DND-41 (cell line): Measurements from ENCODE around the gene SLC40A1.

Experiments
- ATAC-seq: fragments of 200-7000 bp; cut with Tn5 transposase; 3 replicates; pipeline ENCODE4 v1.9.1; 2021; ENCODE audit warnings: low read depth; ENCODE audit not compliant: insufficient read depth
- DNase-seq: peaks from one replicate; pipeline ENCODE4 v3.0.0-alpha.2; 2020
- H2AFZ ChIP-seq: 2 replicates; pipeline ENCODE4 v1.6.0; 2012; ENCODE audit warnings: low read depth, low read length
- H3K27ac ChIP-seq: 2 replicates; pipeline ENCODE4 v1.5.1; 2012; ENCODE audit warnings: low read length, inconsistent platforms
- H3K27me3 ChIP-seq: fragments of 200-600 bp; sonication (generic); 2 replicates; pipeline ENCODE4 v1.6.0; 2012; ENCODE audit warnings: low read length, mild to moderate bottlenecking, inconsistent platforms; ENCODE audit not compliant: insufficient read depth, poor library complexity
- H3K36me3 ChIP-seq: 2 replicates; pipeline ENCODE4 v1.5.1; 2012; ENCODE audit warnings: low read length, inconsistent platforms; ENCODE audit not compliant: insufficient read depth
- H3K4me1 ChIP-seq: 2 replicates; pipeline ENCODE4 v1.5.1; 2012; ENCODE audit warnings: mild to moderate bottlenecking, low read length; ENCODE audit not compliant: insufficient read depth
- H3K4me2 ChIP-seq: 2 replicates; pipeline ENCODE4 v1.6.0; 2012; ENCODE audit warnings: mild to moderate bottlenecking, moderate library complexity, low read length, inconsistent platforms; ENCODE audit not compliant: insufficient read depth
- H3K4me3 ChIP-seq, 2 experiments: fragments of 200-600 bp in 1 of 2; shearing (Covaris generic) in 1 of 2; 2 replicates each; pipeline ENCODE4 v1.5.1; 2012 to 2016; ENCODE audit warnings: inconsistent platforms in 2 of 2, low read length in 2 of 2, mild to moderate bottlenecking in 2 of 2, low read depth in 1 of 2, moderate library complexity in 1 of 2
- H3K79me2 ChIP-seq: 2 replicates; pipeline ENCODE4 v1.6.0; 2012; ENCODE audit warnings: low read length, inconsistent platforms; ENCODE audit not compliant: insufficient read depth
- H3K9ac ChIP-seq: 2 replicates; pipeline ENCODE4 v1.6.0; 2012; ENCODE audit warnings: low read depth, mild to moderate bottlenecking, inconsistent platforms, low read length, moderate library complexity
- H3K9me3 ChIP-seq: 2 replicates; pipeline ENCODE4 v1.5.1; 2012; ENCODE audit warnings: low read length, moderate library complexity, mild to moderate bottlenecking, inconsistent platforms; ENCODE audit not compliant: insufficient read depth, severe bottlenecking
- H4K20me1 ChIP-seq: 2 replicates; pipeline ENCODE4 v1.6.0; 2012; ENCODE audit warnings: low read length; ENCODE audit not compliant: insufficient read depth
- EZH2 ChIP-seq: IDR thresholded peaks from 3 replicates; pipeline ENCODE4 v1.6.1; 2012; ENCODE audit warnings: borderline replicate concordance, low read depth, mild to moderate bottlenecking, moderate library complexity, low read length, inconsistent platforms; ENCODE audit not compliant: severe bottlenecking
- TF ChIP-seq, protein P1 (sequence below): IDR thresholded peaks from 2 replicates; pipeline ENCODE4 v1.5.1; 2012; ENCODE audit warnings: borderline replicate concordance, low read length, moderate library complexity, mild to moderate bottlenecking; ENCODE audit not compliant: poor library complexity, severe bottlenecking; ENCODE audit errors: extremely low read depth

The SLC40A1 gene

DNA sequence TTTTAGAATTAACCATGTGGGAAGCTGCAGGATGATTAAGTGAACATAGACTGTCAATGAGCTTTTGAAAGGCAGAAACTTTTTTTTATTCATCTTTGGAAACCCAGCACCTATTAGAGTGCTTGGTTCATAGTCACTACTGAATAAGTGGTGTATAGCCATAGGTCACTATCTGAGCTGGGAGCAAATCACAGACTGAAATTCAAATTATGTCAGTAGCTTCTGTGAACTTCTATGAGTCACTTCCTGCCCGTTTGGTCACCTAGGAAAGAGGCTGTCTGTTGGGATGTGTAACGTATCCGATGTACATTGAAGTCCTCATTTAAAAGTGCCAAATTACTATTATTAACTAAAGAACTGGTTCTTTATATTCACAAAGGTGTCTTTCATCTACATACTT, 20.5 kb upstream of the SLC40A1 start:
- no peak overlapping the region for H2AFZ ChIP-seq
- TF ChIP-seq, protein P1, sequence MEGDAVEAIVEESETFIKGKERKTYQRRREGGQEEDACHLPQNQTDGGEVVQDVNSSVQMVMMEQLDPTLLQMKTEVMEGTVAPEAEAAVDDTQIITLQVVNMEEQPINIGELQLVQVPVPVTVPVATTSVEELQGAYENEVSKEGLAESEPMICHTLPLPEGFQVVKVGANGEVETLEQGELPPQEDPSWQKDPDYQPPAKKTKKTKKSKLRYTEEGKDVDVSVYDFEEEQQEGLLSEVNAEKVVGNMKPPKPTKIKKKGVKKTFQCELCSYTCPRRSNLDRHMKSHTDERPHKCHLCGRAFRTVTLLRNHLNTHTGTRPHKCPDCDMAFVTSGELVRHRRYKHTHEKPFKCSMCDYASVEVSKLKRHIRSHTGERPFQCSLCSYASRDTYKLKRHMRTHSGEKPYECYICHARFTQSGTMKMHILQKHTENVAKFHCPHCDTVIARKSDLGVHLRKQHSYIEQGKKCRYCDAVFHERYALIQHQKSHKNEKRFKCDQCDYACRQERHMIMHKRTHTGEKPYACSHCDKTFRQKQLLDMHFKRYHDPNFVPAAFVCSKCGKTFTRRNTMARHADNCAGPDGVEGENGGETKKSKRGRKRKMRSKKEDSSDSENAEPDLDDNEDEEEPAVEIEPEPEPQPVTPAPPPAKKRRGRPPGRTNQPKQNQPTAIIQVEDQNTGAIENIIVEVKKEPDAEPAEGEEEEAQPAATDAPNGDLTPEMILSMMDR = no peak
- no peak for TF ChIP-seq EZH2
- H3K4me1 ChIP-seq = no peaks in the 10 kb centered on the region
- H3K36me3 ChIP-seq = no peaks in the 10 kb centered on the region
- DNase-seq (no peak), ATAC-seq (peak; percentile 58; the same call in 1 of the 3 replicates)
- H3K27me3 ChIP-seq = no peaks in the 10 kb centered on the region
- no peaks in the 10 kb centered on the region for H4K20me1 ChIP-seq
- no peaks in the 10 kb centered on the region for H3K79me2 ChIP-seq
- no peak overlapping the region for H3K27ac ChIP-seq
- no peak overlapping the region for H3K4me3 ChIP-seq
- no peaks in the 10 kb centered on the region for H3K9me3 ChIP-seq
- H3K9ac ChIP-seq = no peak overlapping the region
- no peak overlapping the region for H3K4me2 ChIP-seq

DNA sequence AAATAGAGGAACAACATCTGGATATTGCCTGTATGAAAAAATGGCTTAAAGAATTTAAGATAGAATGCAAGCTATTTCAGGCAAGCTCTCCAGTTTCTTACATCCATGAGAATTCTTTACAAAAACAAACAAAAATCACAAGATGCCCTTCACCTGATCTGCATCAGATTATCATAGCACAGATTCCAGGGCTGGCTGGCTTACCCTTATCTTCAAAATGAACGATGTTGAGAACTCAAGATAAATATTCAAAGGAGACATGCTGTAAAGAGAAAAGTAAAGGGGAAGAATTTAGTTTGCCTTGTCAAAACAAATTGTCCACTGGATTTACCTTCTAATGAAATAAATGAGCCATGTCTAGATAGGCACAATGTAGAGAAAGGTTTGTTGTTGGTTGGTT, 18.7 kb upstream of the SLC40A1 start:
- Histone ChIP-seq H3K36me3 (no peaks in the 10 kb centered on the region), H2AFZ (0 out of 2 replicates have a peak overlapping the region, but pooled peaks have one; percentile 4), H3K4me3 (no peak overlapping the region), H3K4me2 (no peak overlapping the region), H4K20me1 (no peaks in the 10 kb centered on the region), H3K27ac (no peak overlapping the region), H3K9ac (no peak overlapping the region), H3K79me2 (no peaks in the 10 kb centered on the region), H3K9me3 (no peaks in the 10 kb centered on the region), H3K27me3 (no peaks in the 10 kb centered on the region), H3K4me1 (no peaks in the 10 kb centered on the region)
- TF ChIP-seq, protein P1 = no peak
- no peak for TF ChIP-seq EZH2
- DNase-seq (no peak), ATAC-seq (no peak)

GRCh38 chr2:189595417-189595816, 14.8 kb upstream of the SLC40A1 start:
- no peaks in the 10 kb centered on the region for H3K9me3 ChIP-seq
- H3K4me2 ChIP-seq = no peak overlapping the region
- H3K27me3 ChIP-seq = no peaks in the 10 kb centered on the region
- DNase-seq (no peak), ATAC-seq (no peak)
- no peak overlapping the region for H2AFZ ChIP-seq
- H3K4me1 ChIP-seq = peaks cover 26% of the 10 kb centered on the region
- H3K36me3 ChIP-seq = no peaks in the 10 kb centered on the region
- TF ChIP-seq, protein P1 = no peak
- no peak for TF ChIP-seq EZH2
- no peak overlapping the region for H3K4me3 ChIP-seq
- no peaks in the 10 kb centered on the region for H3K79me2 ChIP-seq
- no peaks in the 10 kb centered on the region for H4K20me1 ChIP-seq
- H3K9ac ChIP-seq = no peak overlapping the region
- no peak overlapping the region for H3K27ac ChIP-seq

- Histone ChIP-seq H3K36me3 (no peaks in the 10 kb centered on the region), H2AFZ (no peak overlapping the region), H3K9me3 (no peaks in the 10 kb centered on the region), H3K4me2 (no peak overlapping the region), H3K79me2 (no peaks in the 10 kb centered on the region), H3K27me3 (no peaks in the 10 kb centered on the region), H3K4me3 (no peak overlapping the region), H3K4me1 (peaks cover 26% of the 10 kb centered on the region), H3K27ac (no peak overlapping the region), H4K20me1 (no peaks in the 10 kb centered on the region), H3K9ac (no peak overlapping the region)
- DNase-seq (no peak), ATAC-seq (no peak)
- TF ChIP-seq, protein P1 = no peak
- no peak for TF ChIP-seq EZH2
Observed at GRCh38 chr2:189594305-189594704, 13.7 kb upstream of the SLC40A1 start.
